Embryonic facial prominence (tissue), 1 donor: Measurements from ENCODE around the gene SLC15A5.

Experiments
- DNase-seq: peaks from one replicate; pipeline ENCODE4 v3.0.0-alpha.2; 2016; ENCODE audit errors: extremely low spot score

SLC15A5 gene

DNA sequence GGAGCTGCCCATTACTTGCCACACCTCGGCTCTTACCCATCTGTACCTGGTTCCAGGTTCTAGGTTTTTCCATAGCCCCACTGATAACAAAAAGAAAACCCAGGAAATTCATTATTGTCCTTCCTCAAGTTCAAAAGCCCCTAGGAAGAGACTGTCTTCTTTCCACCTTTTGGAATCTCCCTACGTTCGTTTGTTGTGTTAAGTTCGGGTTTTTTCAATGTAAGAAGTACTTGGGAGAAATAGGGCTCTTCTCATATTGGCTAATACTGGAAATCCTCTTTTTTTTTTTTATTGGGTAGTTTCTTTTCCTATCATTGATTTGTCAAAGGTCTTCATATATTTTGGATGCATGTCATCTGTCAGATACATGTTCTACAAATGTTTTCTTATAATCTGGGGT is 17.3 kb downstream of the SLC15A5 start:
- DNase-seq, result no peak

DNA sequence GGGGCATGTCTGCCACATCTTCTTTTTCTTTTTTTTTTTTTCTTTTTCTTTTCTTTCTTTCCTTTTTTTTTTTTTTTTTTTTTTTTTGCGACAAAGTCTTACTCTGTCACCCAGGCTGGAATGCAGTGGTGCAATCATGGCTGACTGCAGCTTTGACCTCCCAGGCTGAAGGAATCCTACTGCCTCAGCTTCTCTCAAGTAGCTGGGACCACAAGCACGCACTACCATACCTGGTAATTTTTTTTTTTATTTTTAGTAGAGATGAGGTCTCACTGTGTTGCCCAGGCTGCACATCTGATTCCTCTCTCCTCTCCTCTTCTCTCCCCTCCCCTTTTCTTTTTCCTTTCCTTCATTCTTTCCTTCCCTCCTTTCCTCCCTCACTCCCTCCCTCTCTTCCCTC is 18.5 kb downstream of the SLC15A5 start:
- no peak for DNase-seq

DNA sequence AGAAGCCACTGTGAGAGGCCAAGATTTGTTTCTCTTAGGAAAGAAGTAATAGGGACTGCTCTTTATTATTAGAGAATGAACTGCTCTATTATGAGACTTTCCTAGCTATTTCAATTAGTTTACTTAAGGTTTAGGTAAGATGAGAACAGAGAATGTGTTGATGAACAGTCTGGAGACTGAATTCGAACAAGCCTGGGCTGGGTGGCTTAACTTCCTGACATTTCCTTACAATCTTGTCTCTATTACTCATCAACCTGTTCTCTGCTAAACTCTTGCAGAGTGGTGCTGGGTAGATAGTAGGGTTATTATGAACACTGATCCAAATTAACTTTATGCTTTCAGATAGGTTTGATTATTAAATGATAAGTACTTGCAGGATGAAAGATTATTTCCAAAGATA is 31.2 kb downstream of the SLC15A5 start:
- no peak for DNase-seq

DNA sequence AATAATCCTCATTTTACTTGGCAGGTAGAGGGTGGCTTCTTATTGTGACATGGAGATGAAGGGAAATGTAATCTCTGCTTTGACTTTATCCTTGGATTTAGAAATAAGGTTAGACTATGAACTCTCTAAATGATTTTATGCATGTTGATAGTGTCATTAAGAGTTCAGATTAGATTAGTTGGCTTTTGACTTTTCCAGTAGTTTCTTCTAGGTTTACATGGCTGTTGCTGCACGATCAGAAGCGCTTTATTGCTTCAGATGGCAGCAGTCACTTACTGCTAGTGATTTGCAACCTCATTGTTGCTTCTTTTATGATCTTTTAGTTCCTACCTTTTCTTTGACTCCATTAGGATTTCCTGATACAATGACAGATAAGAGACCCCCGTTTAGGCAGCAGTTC is 32.3 kb downstream of the SLC15A5 start:
- DNase-seq, result no peak

DNA sequence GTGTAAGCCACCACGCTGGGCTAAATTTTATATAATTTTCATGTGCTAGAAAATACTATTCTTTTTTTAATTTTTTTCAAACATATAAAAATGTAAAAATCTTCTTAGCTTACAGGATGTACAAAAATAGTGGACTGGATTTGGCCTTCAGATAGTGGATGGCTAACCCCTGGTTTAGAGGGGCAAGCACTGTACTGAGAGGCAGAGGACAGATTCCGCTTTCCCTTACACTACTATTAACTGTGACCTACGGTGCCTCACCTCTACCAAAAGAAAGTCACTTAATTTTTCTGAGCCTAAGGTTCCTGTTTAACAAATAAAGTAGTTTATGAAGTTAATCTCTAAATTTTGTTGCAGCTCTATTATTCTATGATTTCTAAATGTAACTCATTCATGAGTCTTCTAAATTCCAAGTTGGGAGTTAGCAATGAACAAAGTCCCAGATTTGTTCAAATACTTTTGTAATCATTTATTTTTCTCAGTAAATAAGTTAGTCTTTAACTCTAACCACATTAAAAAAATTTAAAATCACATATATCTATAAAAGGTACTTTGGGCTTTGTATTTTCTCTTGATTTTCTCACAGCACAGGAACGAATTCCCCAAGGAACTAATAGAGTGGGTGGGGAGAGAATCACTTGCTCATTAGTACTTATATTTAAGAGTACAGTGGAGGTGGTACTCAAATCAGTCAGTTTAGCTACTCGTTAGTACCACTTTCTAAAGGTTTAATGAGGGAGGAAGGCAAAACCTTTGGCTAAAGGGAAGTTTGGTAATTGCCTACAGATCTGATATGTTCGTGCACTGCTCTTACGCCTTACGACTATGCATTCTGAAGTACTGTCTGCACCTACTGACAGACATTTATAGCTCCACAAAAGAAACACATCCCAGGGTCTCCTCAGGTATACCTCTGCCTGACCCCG is 33.7 kb downstream of the SLC15A5 start:
- no peak for DNase-seq

DNA sequence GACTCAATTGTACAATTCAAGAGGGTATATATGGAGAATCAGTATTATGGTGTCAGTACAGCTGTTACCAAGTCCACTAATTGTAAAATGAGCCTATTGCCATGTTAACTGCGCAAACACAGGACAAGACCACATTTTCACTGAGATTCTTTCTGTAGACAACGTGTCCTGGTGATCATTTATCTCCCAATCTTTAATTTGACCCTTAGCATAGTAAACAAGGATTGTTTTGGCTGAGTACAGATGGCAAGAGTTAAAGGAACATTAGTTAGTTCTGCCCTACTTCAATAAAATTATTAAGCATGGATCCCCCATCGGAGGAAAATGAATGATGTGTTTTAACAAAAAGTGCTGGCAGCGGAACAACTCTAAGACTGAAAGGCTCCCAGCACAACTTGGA is 36.1 kb downstream of the SLC15A5 start:
- DNase-seq, result no peak

DNA sequence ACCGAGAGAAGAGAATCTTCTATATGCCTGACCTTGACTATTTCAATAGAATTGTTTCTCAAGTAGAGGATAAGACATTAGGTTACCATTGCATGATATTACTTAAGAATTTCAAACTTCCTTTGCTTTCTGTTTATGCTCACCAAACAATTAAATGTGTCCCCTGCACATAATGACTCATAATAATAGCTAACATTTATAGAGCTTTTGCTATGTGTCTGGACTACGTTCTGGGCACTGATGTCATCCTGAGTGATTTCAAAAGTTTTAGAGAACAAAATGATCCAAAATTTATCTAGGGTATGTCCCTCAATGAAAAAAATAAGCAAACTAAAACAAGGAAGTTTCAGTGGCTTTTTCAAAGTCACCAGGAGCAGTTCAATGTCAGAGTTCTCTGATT is 38.8 kb downstream of the SLC15A5 start:
- DNase-seq, result no peak

DNA sequence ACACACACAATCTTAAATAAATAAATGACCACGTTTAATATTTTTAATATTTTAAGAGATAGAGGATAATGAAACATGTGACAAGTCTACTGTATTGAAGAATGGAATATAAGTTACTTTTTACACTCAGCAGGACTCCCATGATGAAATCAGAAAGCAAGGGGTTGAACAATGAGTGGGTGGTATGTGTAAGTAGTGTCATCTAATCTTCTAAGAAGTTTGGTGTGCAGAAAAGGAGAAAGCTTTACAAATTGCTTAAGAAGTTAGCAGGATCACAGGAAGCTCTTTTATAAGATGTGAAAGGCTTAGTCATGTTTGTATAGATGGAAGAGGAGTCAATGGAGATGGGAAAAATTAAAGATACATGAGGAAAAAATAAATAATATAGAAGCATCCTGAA is 47.8 kb downstream of the SLC15A5 start:
- DNase-seq, result no peak

DNA sequence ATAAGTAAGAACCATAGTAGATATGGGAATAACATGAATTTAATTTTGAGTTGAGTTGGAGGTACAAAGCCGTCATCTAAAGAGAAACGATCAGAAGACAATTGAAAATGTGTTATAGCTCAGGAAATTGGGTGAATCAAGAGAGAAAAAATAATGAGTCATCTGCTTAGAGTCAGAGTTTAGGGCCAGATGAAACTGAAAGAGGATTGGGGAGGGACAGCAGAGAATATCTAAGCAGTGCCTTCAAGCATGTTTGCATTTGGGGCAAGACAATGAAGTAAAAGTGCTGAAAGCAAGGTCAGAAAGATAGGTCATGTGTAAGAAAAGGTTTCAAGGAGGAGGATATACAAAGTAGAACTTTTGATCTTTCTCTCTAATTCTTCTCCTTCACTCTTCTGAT is 49.4 kb downstream of the SLC15A5 start:
- DNase-seq, result no peak

DNA sequence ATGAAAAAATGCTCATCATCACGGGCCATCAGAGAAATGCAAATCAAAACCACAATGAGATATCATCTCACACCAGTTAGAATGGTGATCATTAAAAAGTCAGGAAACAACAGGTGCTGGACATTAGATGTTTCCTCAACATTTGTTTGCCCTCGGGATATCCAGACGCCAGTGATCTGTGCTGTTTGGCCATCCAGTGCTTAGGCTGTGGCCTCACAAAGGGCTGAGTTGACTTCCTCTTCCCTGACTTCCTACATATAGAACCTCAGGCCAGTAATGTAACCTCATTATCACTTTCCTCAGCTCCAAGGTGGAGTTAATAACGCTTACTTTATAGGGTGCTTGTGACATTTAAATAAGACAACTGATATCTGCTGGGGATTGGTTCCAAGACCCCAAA is 51.8 kb downstream of the SLC15A5 start:
- DNase-seq, result no peak

DNA sequence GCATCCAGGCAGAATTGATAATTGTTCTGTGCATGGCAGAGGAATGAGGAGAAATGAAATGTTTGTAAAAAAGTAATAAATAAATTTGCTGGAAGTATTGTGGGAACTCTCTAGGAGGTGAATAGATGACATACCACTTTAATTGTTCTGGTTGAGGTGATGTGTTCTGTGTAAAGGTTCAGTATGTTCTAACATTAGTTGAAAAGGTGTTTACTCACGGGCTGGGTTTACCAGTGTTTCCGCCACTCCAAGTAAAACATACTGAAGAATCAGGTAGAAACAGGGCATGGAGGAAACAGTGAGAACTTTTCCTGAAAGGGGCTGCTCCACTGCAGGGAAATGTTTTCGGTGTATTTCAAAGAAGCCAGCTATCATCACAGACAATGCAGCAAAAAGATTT is 53.3 kb downstream of the SLC15A5 start:
- DNase-seq, result no peak

DNA sequence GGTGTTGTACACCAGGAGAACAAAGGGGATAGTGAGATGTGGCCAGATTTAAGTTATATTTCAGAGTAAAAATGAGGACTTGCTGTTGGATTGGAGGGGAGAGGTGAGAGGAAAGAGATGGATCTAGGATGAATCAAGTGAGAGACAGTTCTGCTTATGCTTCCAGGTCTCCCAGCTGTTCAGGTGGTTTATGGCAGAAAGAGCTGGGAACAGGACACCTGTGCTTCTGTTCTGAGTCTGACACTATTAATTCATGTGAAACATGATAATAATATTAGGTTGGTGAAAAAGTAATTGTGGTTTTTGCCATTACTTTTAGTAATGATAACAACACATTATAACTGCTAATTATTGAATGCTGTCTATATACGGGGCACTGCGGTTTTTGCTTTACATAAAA is 55.7 kb downstream of the SLC15A5 start:
- no peak for DNase-seq

DNA sequence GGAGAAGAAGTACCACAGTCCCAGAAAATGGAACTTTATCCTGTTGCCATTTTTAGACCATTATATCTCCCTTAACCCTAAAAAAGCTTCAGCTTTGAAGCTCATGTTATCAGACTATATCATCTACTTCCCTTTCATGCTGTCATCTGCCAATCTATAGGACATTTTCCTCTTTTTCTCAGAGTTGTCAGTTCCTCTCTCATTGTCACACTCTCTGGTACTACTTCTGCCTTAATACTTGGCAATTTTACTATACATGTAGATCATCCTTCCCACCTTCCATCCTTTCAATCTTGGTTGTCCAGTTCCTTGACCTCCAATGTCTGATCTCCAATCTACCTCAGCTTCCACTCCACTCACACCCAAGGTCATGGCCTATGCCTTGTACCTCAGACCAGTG is 57.4 kb downstream of the SLC15A5 start:
- no peak for DNase-seq

DNA sequence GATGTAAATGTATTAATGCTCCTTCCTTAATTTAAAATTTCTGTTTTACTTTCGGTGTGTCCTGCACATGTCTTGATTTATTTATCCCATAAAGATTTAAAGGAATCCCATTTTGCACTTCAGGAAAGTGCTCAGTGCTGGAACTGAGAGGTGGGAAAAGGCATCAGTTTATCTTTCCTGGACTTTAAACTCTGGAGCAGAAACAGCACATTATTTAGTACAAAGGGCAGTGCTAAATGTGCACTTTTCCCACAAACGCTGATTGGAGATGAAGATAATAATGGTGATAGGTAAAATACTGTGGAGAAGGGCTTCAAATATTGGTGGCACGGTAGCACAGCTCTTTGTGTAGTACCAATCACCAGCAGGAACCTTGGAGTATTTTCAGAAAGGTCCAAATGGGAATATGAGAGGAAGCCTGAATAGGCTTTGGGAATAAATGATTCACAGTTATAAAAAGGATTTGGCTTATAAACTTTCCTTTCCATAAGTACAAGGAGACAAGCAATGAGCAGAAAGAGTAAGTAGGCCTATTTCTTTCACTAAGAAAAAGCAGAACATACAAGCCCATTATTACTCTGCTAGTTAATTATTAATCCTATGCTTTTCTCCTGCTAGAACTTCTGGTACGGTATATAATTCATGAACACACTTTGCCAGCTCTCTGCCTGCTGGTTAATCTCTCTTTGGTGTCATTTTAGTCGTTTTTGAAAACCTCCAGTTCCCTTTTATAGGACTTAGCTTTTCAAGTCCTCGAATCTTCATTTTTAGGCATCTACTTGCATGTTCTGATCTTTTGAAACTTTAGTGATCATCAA is 58.3 kb downstream of the SLC15A5 start:
- DNase-seq, result no peak

DNA sequence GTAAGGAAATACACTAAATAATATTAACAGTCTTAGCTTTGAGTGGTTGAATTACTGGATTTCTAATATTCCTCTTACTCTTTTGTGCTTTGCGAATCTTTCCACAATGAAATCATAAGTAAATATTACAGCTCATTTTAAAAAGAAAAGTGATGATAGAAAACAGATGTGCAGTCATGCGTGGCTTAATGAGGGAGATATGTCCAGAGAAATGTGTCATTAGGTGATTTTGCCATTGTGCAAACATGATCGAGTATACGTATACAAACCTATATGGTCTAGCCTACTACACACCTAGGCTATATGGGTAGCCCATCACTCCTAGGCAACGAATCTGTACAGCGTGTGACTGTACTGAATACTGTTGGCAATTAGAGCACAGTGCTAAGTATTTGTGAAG is 59.3 kb downstream of the SLC15A5 start:
- no peak for DNase-seq

DNA sequence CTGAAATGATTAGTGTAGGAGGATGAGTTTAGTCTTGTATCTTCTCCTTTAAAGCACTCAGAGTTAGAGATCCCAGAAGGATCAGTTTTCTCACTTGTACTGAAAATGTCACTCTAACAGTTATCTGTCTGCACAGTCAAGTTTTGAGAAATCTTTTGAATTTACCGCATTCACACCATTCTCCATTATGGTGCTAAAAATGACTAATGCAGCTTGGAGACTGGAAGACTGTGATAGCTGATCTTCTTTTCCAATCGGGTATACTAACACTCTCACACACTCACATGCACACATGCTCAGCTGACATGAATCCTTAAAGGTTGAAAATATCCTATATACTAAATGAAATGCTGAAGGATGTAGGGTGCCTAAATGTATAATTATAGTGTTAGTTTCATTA is 65.8 kb downstream of the SLC15A5 start:
- no peak for DNase-seq

DNA sequence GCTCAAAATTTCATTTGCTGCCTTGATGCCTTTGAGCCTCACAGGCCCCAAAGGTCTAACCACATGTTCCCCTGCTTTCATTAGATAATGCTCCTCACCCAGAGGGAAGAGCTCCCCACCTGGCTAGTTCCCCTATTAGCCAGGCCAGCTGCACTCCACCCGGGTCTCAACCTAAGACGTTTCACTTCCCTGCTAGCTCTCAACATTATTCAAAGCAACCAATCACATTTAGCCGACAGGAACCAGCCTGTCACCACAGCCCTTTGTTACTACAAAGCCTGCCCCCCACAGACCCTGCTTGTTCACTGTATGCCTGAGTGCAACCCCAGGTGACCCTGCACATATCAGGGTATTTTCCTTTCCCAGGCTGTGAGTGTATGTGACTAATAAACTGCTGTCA is 78.6 kb downstream of the SLC15A5 start:
- DNase-seq, result no peak

DNA sequence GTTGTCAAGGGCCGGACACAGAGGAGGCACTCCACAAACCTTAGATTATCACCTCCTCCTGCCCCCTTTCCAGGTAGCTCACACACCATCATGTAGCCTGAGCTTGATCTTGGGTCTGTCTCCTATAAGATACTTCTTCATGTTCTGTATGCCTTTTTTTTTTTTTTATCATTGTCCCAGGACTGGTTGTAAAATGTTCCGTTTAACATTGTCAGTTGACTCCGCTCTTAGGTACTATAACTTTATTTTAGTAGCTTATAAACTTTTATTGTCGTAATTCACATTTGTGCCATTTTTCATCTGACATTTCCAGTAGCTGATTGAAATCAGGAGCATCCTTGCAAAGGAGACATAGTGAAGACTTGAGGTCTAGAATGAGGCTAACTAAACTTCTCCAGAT is 79.9 kb downstream of the SLC15A5 start:
- DNase-seq, result no peak

DNA sequence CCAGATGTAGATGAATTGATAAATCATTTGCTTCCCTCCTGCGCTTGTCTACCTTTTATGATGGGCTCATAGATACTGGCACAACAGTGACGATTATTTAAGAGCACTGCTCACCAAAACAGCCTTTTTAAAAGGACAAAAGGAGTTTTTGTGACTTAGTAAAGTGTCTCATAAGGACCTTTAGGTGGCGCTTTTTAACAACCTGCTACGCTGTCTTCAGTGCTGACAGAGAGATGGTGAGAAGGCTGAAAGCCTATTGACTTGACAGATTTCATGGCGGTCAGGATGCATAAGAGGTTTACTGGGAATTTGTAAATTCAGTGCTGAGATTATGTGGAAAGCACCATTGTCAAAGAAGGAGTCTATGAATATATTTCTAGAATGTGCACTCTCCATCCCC is 87.6 kb downstream of the SLC15A5 start:
- DNase-seq, result no peak

DNA sequence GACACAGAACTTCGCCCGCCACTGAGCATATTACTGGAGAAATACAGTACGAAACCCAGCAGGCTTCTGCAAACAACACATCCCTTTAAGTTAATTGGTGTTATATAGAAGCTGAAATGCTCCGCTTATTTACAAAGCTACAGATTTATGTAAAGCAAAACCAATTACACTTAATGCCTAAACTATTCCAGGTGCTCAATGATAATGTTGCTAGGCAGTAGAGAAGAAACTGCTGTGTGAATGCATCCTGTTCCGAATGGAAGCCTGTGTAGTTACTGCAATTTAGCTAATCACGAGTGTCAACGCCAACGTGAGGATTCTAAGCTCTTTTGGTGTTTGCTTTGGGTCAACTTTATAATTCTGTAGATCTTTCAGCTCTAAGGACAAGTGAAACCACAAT is 89.8 kb downstream of the SLC15A5 start:
- no peak for DNase-seq

DNA sequence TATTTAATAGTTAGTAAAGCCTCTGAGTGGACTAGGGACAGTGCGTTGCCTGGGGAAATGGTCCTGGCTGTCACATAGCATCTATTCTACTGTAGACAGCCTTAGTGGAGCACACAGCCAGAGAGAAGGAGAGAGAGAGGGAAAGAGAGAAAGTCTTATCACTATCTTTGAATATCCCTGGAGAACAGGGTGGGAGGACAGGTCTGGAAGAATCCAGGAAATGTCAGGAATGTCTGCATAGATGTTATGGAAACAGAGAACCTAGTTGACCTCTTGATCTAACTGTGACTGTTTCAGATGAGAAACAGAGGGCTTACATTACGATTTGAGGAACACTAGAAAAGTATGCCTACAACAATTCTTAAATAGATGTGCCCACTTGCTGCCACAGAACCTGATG is 92.8 kb downstream of the SLC15A5 start:
- DNase-seq, result no peak

DNA sequence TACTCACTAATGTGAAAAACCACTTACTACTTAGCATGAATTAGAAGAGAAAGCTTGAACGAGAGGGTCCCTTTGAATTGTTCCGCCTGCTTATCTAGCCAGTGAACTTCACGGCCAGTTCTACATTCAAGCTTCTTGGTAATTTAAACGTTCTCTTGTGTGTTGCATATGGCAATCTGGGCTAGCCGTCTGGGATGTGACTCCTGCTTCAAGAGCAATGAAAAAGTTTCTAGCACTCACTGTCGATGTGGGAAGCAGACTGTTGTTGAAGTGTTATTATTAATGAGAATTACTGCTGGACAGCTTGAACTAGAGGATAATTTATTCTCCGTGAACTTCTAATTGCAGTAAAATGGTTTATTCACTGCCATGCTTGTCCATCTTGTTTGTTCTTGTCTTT is 93.9 kb downstream of the SLC15A5 start:
- no peak for DNase-seq

DNA sequence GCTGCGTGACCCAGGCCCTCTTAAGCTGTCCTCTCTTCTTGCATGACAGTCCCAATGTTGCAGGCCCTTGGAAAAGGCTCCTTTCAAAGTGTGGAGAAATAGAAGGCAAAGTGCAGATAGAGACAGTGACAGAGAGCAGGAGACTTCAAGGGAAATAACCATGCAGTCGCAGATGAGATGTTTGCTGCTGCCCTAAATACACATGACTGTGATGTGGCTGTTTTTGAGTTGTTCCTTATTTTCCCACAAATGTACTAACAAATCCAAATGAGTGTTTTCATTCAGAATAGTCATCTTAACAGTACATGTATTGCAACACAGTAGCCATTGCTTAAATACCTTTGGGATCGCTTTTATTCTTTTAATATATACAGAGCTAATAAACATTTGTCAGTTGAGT is 101.6 kb downstream of the SLC15A5 start:
- no peak for DNase-seq
